H1 (cell line): ENCODE results near the gene CSF2. TPM values are rescaled to one million over a fixed set of nuclear protein-coding genes. Genes with fewer than 3 reads are reported as not detected.

Source experiments
- CHD7 ChIP-seq: fragments of 300-600 bp; sonication (generic); IDR thresholded peaks from 2 replicates; pipeline ENCODE4 v1.7.1; 2012; ENCODE audit warnings: low read length, moderate library complexity, mild to moderate bottlenecking, inconsistent platforms; ENCODE audit not compliant: insufficient replicate concordance
- CTCF ChIP-seq, 3 experiments: IDR thresholded peaks; 1 replicate in 2 of 3; 2 replicates in 1 of 3; pipeline versions ENCODE4 v1.5.1 to v1.6.1; 2011; ENCODE audit warnings: low read length in 3 of 3, mild to moderate bottlenecking in 3 of 3, inconsistent platforms in 2 of 3, low read depth in 1 of 3, moderate library complexity in 1 of 3; ENCODE audit not compliant: insufficient read depth in 1 of 3; ENCODE audit errors: control extremely low read depth in 1 of 3
- HDAC2 ChIP-seq, 2 experiments: fragments of 300-600 bp in 1 of 2; sonication (generic) in 1 of 2; IDR thresholded peaks; 2 replicates each; pipeline ENCODE4 v1.6.1; 2011 to 2012; ENCODE audit warnings: low read depth in 2 of 2, low read length in 2 of 2, mild to moderate bottlenecking in 2 of 2, moderate library complexity in 2 of 2, borderline replicate concordance in 1 of 2, inconsistent platforms in 1 of 2
- KDM4A ChIP-seq: IDR thresholded peaks from one replicate; pipeline ENCODE4 v1.7.1; 2012; ENCODE audit warnings: low read depth, mild to moderate bottlenecking, moderate library complexity, low read length, inconsistent platforms; ENCODE audit not compliant: severe bottlenecking
- TAF1 ChIP-seq: IDR thresholded peaks from 2 replicates; pipeline ENCODE4 v1.6.1; 2011; ENCODE audit warnings: mild to moderate bottlenecking, low read depth, low read length
- TCF12 ChIP-seq: IDR thresholded peaks from 2 replicates; pipeline ENCODE4 v1.6.1; 2011; ENCODE audit warnings: low read depth, mild to moderate bottlenecking, low read length
- polyA plus RNA-seq, 7 experiments: library from polyadenylated mRNA; depleted of rRNA in 3 of 7; stranded (reverse) in 5 of 7; unstranded in 2 of 7; fragments of >200 nt in 5 of 7; fragments of 200-250 nt in 2 of 7; gene quantifications; 1 replicate in 5 of 7; 2 replicates in 1 of 7; 4 replicates in 1 of 7; pipeline versions ENCODE4 v1.2.1 to v1.2.3, GENCODE V29; 2011 to 2013; ENCODE audit warnings: missing spikeins in 2 of 7, mixed read lengths in 2 of 7
- total RNA-seq: library from RNA; stranded (reverse); fragmentation: NEBNext Ultra II Directional; extraction: Animal tissue kit (Norgen Biotek cat#: 25700); gene quantifications from 2 replicates; pipeline ENCODE4 v1.2.1, GENCODE V29; 2021

The CSF2 gene
- total and polyA plus RNA-seq, 2 of the 8 experiments (the other 6 are each of a cell fraction or from before 2014, with no cell fraction given): not detected

- peak in 2 of 3 experiments; percentile 85 to 95; a peak in 3 of 4 replicates for TF ChIP-seq CTCF (IDR thresholded peaks at IDR 0.05; ENCODE audit: control extremely low read depth in 1 of 3, insufficient read depth in 1 of 3, low read depth in 1 of 3, low read length in 3 of 3)
- TF ChIP-seq KDM4A: no peak
- TF ChIP-seq HDAC2 (IDR thresholded peaks at IDR 0.05; ENCODE audit: borderline replicate concordance in 1 of 2, low read depth in 2 of 2, low read length in 2 of 2): no peak
- no peak for TF ChIP-seq TAF1
- no peak for TF ChIP-seq CHD7
- no peak for TF ChIP-seq TCF12
These were observed 10.3 kb upstream of the CSF2 start (continued) for GRCh38 chr5:132063090-132063911.
